Kasumi-1 (cell line): ENCODE results near the gene RUNX3.

Experiments used
- DNase-seq, 2 experiments: peaks; one replicate each; lab custom pipeline; 2025; lab: John Stamatoyannopoulos, UW

The RUNX3 gene

DNA sequence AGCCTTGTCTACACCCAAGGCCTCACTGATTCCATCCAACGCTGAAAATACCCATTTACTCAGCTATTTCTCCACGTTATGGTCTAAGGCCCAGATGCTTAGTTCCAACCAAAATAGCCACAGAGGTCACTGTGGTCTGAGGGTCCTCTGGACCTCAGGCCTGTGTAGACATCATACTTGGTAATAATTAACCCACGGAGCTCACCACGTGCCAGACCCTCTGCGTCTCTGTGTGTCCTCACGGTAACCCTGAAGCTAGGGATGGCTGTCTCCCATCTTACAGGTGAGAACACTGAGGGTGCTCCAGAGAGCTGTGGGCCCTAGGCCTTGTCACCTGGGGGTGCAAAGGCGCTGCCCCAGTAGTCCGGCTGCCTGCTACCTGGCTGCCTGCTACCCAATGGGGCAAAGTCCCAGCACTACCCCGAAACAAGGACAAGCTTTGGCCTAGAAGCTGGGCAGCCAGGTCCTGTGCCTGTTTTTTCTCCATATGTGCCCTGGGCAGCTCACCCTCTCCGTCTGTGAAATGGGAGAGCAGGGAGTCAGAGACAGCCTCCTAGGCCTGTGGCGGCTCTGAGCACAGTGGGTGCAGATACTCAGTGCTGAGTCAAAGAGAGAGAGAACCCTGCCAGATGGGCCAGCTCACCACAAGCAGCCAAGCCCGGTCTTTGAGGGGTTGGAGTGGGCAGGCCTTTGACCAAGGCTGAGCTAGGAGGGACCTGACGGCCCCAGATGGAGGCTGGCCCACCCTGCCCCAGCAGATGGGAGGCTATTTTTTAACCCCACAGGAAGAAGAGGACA is 17.0 kb upstream of the RUNX3 start:
- DNase-seq = no peak

DNA sequence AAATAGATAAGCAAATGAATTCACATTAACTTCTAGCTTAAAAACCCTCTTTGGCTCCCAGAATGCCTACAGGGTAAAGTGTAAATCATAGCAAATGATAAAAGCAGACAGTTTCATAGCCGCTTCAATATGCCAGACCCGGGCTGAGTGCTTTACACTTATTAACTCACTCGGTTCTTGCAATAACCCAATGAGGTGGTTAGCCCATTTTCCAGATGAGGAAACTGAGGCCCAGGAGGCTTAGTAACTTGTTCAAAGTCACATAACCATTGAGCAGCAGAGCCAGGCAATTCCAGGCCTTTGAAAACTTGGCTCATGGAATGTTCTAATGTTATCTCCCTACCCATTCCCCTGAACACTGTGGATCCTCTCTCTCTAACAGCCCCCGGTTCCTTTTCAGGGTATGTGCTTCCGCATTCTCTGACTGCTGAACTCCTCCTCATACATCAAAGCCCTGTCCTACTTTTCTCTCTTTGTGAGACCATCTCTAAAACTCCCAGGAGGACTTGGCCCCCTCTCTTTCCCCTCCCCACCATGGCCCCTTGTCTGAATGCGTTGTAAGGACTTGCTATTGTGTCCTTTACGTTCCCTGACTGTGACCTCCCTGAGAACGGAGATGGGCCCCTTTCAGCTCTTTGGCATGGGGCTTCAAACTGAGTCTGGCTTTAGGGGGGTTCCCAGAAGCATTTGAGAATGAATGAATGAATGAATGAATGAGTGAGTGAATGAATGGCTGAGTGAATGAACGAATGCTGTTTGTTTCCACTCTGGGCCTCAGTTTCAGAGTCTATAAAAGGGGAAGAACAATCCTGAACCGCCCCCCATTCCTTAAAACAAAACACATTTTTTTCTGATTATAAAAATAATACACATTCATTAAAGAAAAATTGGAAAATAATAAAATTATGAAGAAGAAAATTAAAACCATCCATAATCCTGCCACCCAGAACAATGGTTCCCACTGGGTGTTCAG is 15.6 kb upstream of the RUNX3 start:
- no peak for DNase-seq

DNA sequence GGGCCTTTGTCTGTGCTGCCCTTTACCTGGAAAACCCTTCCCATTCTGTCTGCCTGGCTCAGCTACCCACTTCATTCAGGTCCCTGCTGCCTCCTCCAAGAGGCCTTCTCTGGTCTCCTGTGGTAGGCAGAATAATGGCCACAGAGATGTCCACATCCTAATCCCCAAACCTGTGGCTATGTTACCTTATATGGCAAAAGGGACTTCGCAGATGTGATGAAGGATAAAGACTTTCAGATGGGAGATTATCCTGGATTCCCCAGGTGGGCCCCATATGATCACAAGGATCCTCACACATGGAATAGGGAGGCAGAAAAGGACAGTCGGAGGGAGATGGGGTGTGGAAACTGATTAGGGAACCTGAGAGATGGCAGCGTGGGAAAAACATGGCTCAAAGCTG is 14.2 kb upstream of the RUNX3 start:
- DNase-seq = no peak

DNA sequence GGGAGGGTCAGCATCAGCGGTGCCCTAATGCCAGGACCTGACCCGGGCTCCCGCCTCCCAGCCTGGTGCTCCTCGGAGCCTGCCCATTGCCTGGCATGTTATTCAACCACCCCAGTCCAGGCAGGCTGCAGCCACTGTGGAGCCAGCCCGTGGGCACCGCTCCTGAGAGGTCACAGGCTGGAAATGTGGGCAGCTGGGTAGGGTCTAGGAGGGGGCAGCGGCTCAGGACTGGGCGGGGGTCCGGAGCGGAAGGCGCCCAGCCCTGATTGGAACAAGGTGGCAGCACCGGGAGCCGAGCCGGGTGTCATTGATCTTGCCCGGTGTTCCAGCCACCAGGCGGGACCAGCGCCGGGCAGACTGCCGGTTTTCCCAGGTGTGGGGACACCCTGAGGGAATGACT is 12.7 kb upstream of the RUNX3 start:
- DNase-seq = no peak

- no peak for DNase-seq
These were observed 11.5 kb upstream of the RUNX3 start for GRCh38 chr1:24941564-24941963.

- no peak for DNase-seq
These were observed 10.2 kb upstream of the RUNX3 start for GRCh38 chr1:24940231-24940630.

DNA sequence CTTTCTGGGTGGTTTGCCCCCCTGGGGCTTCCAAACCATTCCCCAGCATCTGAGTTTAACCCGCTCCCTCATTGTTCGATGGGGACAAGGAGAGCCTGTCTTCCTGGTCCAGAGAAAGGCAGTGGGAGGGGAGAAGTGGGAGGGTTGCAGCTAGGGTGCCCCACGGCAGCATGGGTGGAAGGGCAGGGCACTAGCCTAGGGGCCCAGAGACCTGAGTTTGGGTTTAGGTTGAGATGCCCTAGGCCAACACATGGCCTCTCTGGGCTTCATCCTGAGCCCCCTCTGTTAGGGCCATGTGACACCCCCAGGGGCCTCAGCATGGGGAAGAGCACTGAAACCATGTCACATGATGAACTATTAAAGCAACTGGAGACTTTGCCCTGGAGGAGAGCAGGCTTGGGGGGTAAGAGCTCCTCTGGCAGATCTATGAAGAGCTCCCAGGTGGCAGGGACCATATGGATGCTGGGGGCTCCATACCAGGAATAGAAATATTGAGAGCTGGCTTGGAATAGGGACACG is 9.7 kb upstream of the RUNX3 start:
- DNase-seq = no peak

GRCh38 chr1:24939040-24939674 is 9.1 kb upstream of the RUNX3 start:
- DNase-seq = no peak

- no peak for DNase-seq
These were observed 8.2 kb upstream of the RUNX3 start for GRCh38 chr1:24938276-24938675.

GRCh38 chr1:24936684-24937083 is 6.6 kb upstream of the RUNX3 start:
- no peak for DNase-seq

GRCh38 chr1:24935615-24936484 is 5.8 kb upstream of the RUNX3 start:
- no peak for DNase-seq

GRCh38 chr1:24935196-24935526 is 5.1 kb upstream of the RUNX3 start:
- no peak for DNase-seq

DNA sequence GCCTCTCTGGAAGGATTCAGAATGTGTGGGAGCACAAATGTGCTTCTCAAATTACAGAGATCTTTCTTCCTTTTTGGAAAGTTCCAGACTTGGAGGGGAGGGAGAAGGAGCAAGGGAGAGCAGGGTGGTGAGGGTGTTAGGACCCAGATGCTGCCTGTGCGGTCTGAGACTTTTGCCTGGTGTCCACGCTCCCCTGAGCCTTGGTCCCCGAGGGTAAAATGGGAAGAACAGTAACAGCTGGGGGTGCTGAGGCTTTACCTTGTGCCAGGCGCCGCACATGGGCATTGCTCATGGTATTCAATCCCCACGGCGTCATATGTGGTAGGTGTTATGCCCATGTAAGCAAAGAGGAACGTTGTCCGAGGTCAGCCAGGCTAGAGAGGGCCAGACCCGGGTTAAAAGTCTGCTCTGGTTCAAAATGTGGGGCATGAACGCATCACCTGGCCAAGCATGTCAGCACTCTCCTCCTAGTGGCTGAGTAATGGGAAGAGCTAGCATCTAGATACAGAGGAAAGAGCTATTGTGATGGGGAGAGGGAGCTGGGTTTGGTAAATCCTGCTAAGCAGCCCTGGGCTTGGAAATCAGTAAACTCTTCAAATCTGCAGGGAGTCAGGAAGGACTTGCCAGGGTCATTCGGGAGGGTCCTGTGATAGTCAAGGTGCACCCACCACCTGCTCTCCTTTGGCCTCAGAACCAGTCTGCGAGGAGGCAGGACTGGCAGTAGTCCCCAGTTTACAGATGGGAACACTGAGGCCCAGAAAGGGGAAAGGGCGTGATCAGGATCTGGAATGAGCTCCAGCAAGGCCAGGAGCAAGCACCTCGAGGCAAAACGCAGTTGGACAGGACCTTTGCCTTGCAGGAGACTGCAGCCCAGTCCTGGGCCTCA is 4.5 kb upstream of the RUNX3 start:
- DNase-seq = no peak

- no peak for DNase-seq
These were observed 3.4 kb upstream of the RUNX3 start for GRCh38 chr1:24933468-24933867.

- DNase-seq = no peak
These were observed 2.7 kb upstream of the RUNX3 start for GRCh38 chr1:24932725-24933294.

GRCh38 chr1:24932284-24932683 is 2.2 kb upstream of the RUNX3 start:
- DNase-seq = peak; percentile 20 to 33

- no peak for DNase-seq
These were observed 1.6 kb upstream of the RUNX3 start for GRCh38 chr1:24931468-24932231.

GRCh38 chr1:24931146-24931467 is 1.0 kb upstream of the RUNX3 start:
- DNase-seq = no peak
